ENCODE data around the gene TRAPPC4.
"Not testable (repeated sequence)": the region's sequence is repeated elsewhere in the genome, so short reads cannot be mapped to it uniquely, and the experiment has no call there.

TRAPPC4 gene

GRCh38 chr11:119014209-119014924, 4.2 kb upstream of the TRAPPC4 start:
- no peak for DNase-seq (ENCODE audit: low read depth)

- DNase-seq (ENCODE audit: low read depth) = no peak
These were observed 3.4 kb upstream of the TRAPPC4 start for GRCh38 chr11:119015054-119015611.

DNA sequence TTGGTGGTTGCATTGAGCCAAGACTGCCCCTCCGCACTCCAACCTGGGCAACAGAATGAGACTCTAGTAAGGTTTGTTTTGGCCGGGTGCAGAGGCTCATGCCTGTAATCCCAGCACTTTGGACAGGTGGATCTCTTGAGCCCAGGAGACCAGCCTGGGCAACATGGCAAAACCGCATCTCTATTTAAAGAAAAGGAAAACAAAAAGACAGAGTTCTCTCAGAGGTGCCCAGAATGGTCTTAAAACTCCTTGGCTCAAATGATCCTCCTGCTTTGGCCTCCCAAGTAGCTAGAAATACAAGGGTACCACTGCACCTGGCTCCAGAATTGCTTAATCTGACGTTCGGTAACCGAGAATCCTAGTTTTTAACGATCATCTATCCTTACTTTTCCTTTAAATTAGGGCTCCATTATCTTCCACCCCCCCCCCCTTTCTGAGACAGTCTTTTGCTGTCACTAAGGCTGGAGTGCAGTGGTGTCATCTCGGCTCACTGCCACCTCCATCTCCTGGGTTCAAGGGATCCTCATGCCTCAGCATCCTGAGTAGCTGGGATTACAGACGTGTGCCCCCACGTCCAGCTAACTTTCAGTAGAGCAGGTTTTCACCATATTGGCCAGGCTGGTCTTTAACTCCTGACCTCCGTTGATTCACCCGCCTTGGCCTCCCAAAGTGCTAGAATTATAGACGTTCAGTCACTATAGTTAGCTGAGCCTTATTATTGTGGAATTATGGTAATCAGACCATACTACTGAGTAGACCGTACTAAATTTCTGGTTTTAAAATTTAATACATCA, 2.2 kb upstream of the TRAPPC4 start:
- no peak for DNase-seq (ENCODE audit: low read depth)

DNA sequence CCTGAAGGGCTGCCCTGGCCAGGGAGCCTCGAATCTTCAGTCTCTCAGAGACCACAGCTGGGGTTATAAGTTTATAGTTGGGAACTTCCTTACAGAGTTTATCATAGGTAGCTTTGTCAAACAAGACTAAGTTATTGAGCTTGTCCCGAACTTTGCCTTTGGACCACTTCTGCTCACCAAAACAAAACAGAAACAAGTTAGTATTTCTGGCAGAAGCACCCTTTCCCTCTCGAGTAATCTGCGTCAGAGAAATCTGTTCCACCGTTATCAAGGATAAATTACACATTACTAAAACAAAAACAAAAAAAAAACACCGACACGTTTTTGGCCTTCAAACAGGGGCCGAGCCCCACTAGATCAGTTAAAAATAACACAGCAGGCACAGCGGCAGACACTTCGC, 1.2 kb upstream of the TRAPPC4 start:
- DNase-seq (ENCODE audit: low read depth) = not testable (repeated sequence)

DNA sequence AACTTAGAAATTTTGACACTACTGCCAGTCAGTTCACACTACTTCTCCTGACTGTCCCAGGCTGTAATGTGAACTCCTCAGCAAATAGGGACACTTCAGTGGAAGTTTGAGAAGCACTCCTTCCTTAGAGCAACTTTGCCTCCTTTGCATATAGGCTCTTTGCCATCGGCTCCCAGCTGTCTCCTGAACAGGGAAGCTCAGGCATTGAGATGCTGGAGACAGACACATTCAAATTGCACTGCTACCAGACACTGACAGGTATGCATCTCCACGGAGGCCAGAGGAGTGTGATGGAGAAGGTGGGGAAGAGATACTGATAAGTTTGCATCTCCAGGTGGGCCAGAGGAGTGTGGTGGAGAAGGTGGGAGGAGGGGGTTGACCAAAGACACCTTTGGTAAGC, 1.4 kb downstream of the TRAPPC4 start:
- DNase-seq (ENCODE audit: low read depth) = no peak

GRCh38 chr11:119021631-119022030, 3.1 kb downstream of the TRAPPC4 start:
- no peak for DNase-seq (ENCODE audit: low read depth)

DNA sequence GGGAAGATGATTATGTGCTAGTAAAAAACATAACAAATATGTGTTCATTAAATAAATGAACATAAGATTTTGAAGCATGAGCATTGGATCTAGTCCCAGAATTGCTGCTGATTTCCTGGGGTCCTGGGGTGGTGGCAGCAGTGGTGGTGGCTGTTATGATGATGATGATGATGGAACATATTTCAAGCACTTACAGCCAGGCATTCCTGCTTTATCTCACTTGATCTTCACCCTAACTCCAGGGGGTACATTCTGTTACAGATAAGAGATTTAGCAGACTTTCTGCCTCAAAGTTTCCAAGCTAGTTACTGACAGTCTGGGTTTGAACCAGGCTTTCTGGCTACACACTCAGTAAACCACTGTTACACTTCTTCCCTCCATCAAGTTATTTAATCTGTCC, 5.2 kb downstream of the TRAPPC4 start:
- no peak for DNase-seq (ENCODE audit: low read depth)

- DNase-seq (ENCODE audit: low read depth) = no peak
These were observed 6.0 kb downstream of the TRAPPC4 start for GRCh38 chr11:119024430-119025098.

DNA sequence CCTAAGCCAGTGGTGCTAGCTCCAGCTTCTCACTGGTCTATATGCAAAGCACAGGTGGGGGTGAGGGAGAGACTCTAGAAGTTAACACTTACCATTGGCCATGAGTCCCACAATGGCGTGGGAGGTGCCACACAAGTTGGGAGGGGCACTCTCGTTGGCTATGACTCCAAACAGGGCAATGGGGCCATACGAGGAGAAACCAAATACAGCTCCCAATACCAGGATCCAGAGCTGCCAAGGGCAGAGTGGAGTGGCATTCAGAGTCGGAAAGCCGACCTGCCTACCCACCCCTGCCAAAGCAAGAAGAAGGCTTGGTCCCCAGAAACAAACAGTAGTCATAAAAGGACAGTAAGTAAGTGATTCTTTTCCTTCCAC, 6.5 kb downstream of the TRAPPC4 start:
- DNase-seq (ENCODE audit: low read depth) = no peak

DNA sequence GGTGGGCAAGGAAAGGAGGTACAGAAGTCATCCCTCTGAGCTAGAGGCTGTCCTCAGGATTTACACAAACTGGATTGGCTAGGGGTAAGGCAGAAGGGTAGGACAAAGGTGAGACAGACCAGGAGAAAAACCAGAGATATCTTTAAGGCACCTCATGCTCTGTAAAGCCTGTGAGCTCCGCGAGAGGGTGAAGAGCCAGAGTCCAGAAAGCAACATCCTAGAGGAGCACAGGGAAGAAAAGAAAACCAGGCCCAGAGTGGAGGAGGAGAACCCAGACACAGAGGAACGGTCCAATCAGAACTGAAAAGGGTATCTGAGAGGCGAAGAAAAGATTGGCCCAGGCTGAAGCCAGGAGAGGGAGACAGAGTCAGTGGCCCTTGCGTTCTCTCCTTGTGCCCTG, 7.0 kb downstream of the TRAPPC4 start:
- no peak for DNase-seq (ENCODE audit: low read depth)

- DNase-seq (ENCODE audit: low read depth) = no peak
These were observed 7.6 kb downstream of the TRAPPC4 start for GRCh38 chr11:119025978-119026766.

GRCh38 chr11:119026970-119027369, 8.4 kb downstream of the TRAPPC4 start:
- DNase-seq (ENCODE audit: low read depth) = no peak

- no peak for DNase-seq (ENCODE audit: low read depth)
These were observed 9.2 kb downstream of the TRAPPC4 start for GRCh38 chr11:119027561-119028345.

- no peak for DNase-seq (ENCODE audit: low read depth)
These were observed 9.9 kb downstream of the TRAPPC4 start for GRCh38 chr11:119028346-119029068.

- no peak for DNase-seq (ENCODE audit: low read depth)
These were observed 10.4 kb downstream of the TRAPPC4 start for GRCh38 chr11:119029069-119029339.

DNA sequence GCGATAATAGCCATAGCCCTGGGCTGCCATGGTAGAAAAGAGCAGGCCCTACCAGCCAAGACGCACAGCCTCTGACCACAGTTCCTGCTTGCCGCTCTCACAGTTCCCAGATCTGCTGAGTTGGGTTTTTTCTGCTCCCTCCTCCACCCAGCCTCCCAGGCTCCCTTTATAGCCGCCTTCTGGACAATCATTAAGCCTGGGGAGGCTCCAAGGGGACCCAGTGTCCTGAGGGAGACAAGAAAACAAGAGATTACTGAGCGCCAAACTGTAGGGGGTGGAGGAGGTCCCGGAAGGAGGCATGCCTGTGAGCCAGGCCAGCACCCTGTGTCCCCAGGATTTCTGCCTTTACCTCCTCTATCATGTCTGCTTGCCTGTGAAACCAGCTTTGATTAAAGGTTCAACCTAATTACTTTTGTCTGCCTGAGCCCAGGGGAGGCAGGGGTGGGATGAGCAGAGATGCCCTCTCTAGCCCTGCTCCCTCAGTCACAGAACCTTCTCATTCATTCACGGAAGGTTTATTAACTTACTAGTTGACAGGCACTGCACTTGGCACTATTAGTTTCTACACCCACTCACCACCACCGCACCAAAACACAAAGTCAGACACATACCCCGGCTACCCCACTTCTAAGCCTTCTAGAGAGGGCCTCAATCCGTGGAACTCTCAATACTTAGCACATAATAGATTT, 10.9 kb downstream of the TRAPPC4 start:
- no peak for DNase-seq (ENCODE audit: low read depth)

GRCh38 chr11:119030029-119030328, 11.4 kb downstream of the TRAPPC4 start:
- DNase-seq (ENCODE audit: low read depth) = no peak

DNA sequence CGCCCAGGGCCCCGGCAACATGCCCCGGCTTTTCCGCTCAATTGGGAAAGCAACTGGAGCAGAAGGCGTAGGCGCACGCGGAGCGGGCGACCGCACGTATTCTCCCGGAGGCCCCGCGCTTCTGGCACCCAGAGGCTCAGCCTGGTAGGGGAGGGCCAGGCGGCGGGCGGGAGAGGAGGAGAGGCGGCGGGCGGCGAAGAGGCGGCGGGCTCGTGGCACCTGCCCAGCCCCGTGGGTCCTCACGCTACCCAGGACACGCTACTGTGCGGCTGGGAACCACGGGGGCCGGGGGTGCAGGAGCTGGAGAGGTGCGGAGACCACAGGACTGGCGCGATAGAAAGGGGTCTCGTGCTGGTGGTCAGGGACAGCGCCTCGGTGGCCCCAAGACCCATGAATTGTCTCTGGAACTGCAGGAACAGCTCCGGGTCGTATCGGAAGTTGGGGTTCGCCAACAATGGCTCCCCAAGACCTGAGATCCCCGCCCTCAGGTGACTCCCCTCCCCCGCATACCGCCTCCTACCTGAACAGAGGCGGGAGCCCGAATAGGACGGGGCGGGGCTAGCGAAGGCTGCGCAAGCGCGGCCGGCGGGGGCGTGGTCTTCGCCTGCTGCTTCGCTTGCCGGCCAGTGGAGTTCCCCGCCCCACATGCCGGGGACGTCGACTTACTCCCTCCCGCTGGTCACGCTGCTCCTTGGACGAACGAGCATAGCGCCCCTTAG, 11.9 kb downstream of the TRAPPC4 start, which contains the start of gene SLC37A4:
Gene SLC37A4 (minus strand): TSS at position 549 of the 719 bp plus-strand sequence.
- DNase-seq (ENCODE audit: low read depth) = peak; percentile 98

DNA sequence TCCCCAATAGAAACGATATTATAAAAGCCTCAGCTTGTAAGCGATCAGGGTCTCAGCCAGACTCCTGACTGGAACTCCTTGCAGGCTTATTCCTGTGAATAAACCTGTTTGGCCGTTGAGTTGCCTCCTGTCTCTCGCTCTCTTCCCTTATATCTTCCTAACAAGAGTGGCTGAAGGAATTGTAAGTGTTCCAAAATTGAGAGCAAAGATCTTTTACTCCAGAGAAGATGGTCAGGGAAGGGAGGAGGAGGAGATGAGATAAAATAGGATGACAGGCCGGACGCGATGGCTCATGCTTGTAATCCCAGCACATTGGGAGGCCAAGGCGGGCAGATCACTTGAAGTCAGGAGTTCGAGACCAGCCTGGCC, 13.3 kb downstream of the TRAPPC4 start:
- no peak for DNase-seq (ENCODE audit: low read depth)

DNA sequence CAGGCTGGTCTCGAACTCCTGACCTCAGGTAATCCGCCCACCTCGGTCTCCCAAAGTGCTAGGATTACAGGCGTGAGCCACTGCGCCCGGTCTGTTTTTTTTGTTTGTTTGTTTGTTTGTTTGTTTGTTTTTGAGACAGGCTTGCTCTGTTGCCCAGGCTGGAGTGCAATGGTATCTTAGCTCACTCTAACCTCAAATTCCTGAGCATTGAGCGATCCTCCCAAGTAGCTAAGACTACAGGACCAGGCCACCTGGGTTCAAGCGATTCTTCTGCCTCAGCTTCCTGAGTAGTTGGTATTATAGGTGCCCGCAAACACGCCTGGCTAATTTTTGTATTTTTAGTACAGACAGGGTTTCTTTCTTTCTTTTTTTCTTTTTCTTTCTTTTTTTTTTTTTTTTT, 14.9 kb downstream of the TRAPPC4 start:
- DNase-seq (ENCODE audit: low read depth) = not testable (repeated sequence)
